CD4-positive, alpha-beta T cell treated with Interleukin-15 for 4 hours (primary cell): Measurements from ENCODE around the gene FPR2.
A peak's percentile ranks its signal among the peaks of the same experiment; 100 is the strongest.
"Not testable (repeated sequence)": the region's sequence is repeated elsewhere in the genome, so short reads cannot be mapped to it uniquely, and the experiment has no call there.

Experiments
- DNase-seq: peaks from one replicate; pipeline ENCODE4 v3.0.0-alpha.2; 2020; ENCODE audit warnings: low spot score

Gene FPR2

GRCh38 chr19:51740356-51740755 is 20.6 kb upstream of the FPR2 start:
- DNase-seq: no peak

GRCh38 chr19:51742789-51743188 is 18.2 kb upstream of the FPR2 start:
- no peak for DNase-seq

GRCh38 chr19:51743405-51743804 is 17.6 kb upstream of the FPR2 start:
- no peak for DNase-seq

- no peak for DNase-seq
These were observed 14.2 kb upstream of the FPR2 start for GRCh38 chr19:51746731-51747130.

- no peak for DNase-seq
These were observed 11.0 kb upstream of the FPR2 start for GRCh38 chr19:51749979-51750378.

- DNase-seq: no peak
These were observed 10.4 kb upstream of the FPR2 start for GRCh38 chr19:51750400-51751094.

- no peak for DNase-seq
These were observed 9.3 kb upstream of the FPR2 start, which contains the start of gene FPR1 for GRCh38 chr19:51751655-51752054. Gene FPR1, minus strand, starts transcription at chr19:51751878. Its CDS starts 4,884 bp downstream, at chr19:51746994.

- DNase-seq: no peak
These were observed 6.9 kb upstream of the FPR2 start for GRCh38 chr19:51754109-51754508.

- DNase-seq: no peak
These were observed 6.2 kb upstream of the FPR2 start for GRCh38 chr19:51754770-51755169.

GRCh38 chr19:51755571-51755970 is 5.4 kb upstream of the FPR2 start:
- no peak for DNase-seq

- no peak for DNase-seq
These were observed 716 bp downstream of the FPR2 start for GRCh38 chr19:51761696-51762095.

GRCh38 chr19:51765086-51765485 is 4.1 kb downstream of the FPR2 start:
- DNase-seq: no peak

- no peak for DNase-seq
These were observed 5.5 kb downstream of the FPR2 start for GRCh38 chr19:51766461-51766860.

GRCh38 chr19:51771376-51772130 is 10.6 kb downstream of the FPR2 start:
- no peak for DNase-seq

- no peak for DNase-seq
These were observed 12.0 kb downstream of the FPR2 start for GRCh38 chr19:51772977-51773376.

GRCh38 chr19:51776561-51776960 is 15.6 kb downstream of the FPR2 start:
- DNase-seq: not testable (repeated sequence)

- peak; percentile 42 for DNase-seq
These were observed 16.8 kb downstream of the FPR2 start for GRCh38 chr19:51777570-51778462.

GRCh38 chr19:51779181-51779580 is 18.2 kb downstream of the FPR2 start:
- DNase-seq: no peak

- no peak for DNase-seq
These were observed 18.7 kb downstream of the FPR2 start for GRCh38 chr19:51779703-51780102.

GRCh38 chr19:51780270-51780669 is 19.3 kb downstream of the FPR2 start:
- DNase-seq: no peak

GRCh38 chr19:51781999-51782398 is 21.0 kb downstream of the FPR2 start:
- no peak for DNase-seq

- no peak for DNase-seq
These were observed 22.4 kb downstream of the FPR2 start for GRCh38 chr19:51783372-51783771.
